Keratinocyte (primary cell): ENCODE data around the gene PARD6G. TPM values are rescaled to one million over a fixed set of nuclear protein-coding genes. Genes with fewer than 3 reads are reported as not detected.

Experiments used
- DNase-seq: peaks from one replicate; pipeline ENCODE4 v3.0.0-alpha.2; 2011; ENCODE audit warnings: low read depth, missing footprints, low spot score
- FAIRE-seq: peaks from 2 replicates; lab custom pipeline; 2011; peaks lifted over from hg19 to GRCh38; lab: Jason Lieb, UNC
- H2AFZ ChIP-seq: 2 replicates; pipeline ENCODE4 v1.6.0; 2012; ENCODE audit warnings: low read length, control low read depth, inconsistent platforms; ENCODE audit not compliant: control insufficient read depth
- H3K27ac ChIP-seq: 2 replicates; pipeline ENCODE4 v1.5.1; 2011; ENCODE audit warnings: low read length; ENCODE audit not compliant: control insufficient read depth, insufficient read depth
- H3K27me3 ChIP-seq: 3 replicates; pipeline ENCODE4 v1.6.0; 2011; ENCODE audit warnings: low read length; ENCODE audit not compliant: control insufficient read depth, insufficient read depth; ENCODE audit errors: extremely low read depth
- H3K36me3 ChIP-seq, 2 experiments: 2 replicates in 1 of 2; 3 replicates in 1 of 2; pipeline ENCODE4 v1.5.1; 2011; ENCODE audit warnings: low read length in 2 of 2, mild to moderate bottlenecking in 1 of 2; ENCODE audit not compliant: control insufficient read depth in 2 of 2, insufficient read depth in 2 of 2; ENCODE audit errors: extremely low read depth in 1 of 2
- H3K4me1 ChIP-seq: 3 replicates; pipeline ENCODE4 v1.5.1; 2011; ENCODE audit warnings: low read length; ENCODE audit not compliant: control insufficient read depth, insufficient read depth; ENCODE audit errors: extremely low read depth
- H3K4me2 ChIP-seq: 3 replicates; pipeline ENCODE4 v1.6.0; 2011; ENCODE audit warnings: low read depth, low read length; ENCODE audit not compliant: control insufficient read depth, insufficient read depth; ENCODE audit errors: extremely low read depth
- H3K4me3 ChIP-seq, 3 experiments: fragments of 200-600 bp in 1 of 3; sonication (generic) in 1 of 3; 2 replicates in 2 of 3; 3 replicates in 1 of 3; pipeline ENCODE4 v1.5.1; 2011 to 2016; ENCODE audit warnings: low read length in 3 of 3, mild to moderate bottlenecking in 3 of 3, control low read depth in 2 of 3, inconsistent platforms in 1 of 3, low read depth in 1 of 3, mixed read lengths in 1 of 3, mixed run types in 1 of 3, moderate library complexity in 1 of 3; ENCODE audit not compliant: control insufficient read depth in 2 of 3, insufficient read depth in 2 of 3; ENCODE audit errors: extremely low read depth in 1 of 3
- H3K79me2 ChIP-seq: 2 replicates; pipeline ENCODE4 v1.6.0; 2012; ENCODE audit warnings: low read length; ENCODE audit not compliant: control insufficient read depth, insufficient read depth
- H3K9ac ChIP-seq: 3 replicates; pipeline ENCODE4 v1.6.0; 2011; ENCODE audit warnings: low read length; ENCODE audit not compliant: control insufficient read depth, insufficient read depth; ENCODE audit errors: extremely low read depth
- H3K9me1 ChIP-seq: 3 replicates; pipeline ENCODE4 v1.6.0; 2011; ENCODE audit warnings: low read length; ENCODE audit not compliant: control insufficient read depth, insufficient read depth; ENCODE audit errors: extremely low read depth
- H3K9me3 ChIP-seq: 2 replicates; pipeline ENCODE4 v1.5.1; 2012; ENCODE audit warnings: low read depth, low read length; ENCODE audit not compliant: control insufficient read depth
- H4K20me1 ChIP-seq: 3 replicates; pipeline ENCODE4 v1.6.0; 2011; ENCODE audit warnings: low read length; ENCODE audit not compliant: control insufficient read depth, insufficient read depth; ENCODE audit errors: extremely low read depth
- EZH2 ChIP-seq: IDR thresholded peaks from one replicate; pipeline ENCODE4 v1.6.1; 2012; ENCODE audit warnings: inconsistent platforms, mild to moderate bottlenecking, low read length, moderate library complexity
- dilution Hi-C: fragments of 300-500 bp; cut with MboI; formaldehyde crosslinking; loops from one replicate; pipeline ENCODE4 v1.7.0; 2020; ENCODE audit warnings: low sequenced_read_pairs; ENCODE audit not compliant: extremely low pct_ligation_motif_present
- polyA plus RNA-seq, 5 experiments: library from polyadenylated mRNA; depleted of rRNA in 3 of 5; stranded (reverse) in 3 of 5; stranded (forward) in 1 of 5; unstranded in 1 of 5; fragments of >200 nt; gene quantifications; 1 replicate in 1 of 5; 2 replicates in 3 of 5; 3 replicates in 1 of 5; pipeline versions ENCODE4 v1.2.1 to v1.2.3, GENCODE V29; 2011 to 2012; ENCODE audit warnings: missing spikeins in 2 of 5, low read depth in 1 of 5, low replicate concordance in 1 of 5
- TF ChIP-seq, protein P1 (sequence below), 3 experiments: IDR thresholded peaks in 1 of 3; conservative IDR thresholded peaks in 1 of 3; optimal IDR thresholded peaks in 1 of 3; 2 replicates in 2 of 3; 3 replicates in 1 of 3; pipeline versions ENCODE3 to v1.5.1; 2011; ENCODE audit warnings: low read length in 3 of 3, mild to moderate bottlenecking in 3 of 3, moderate library complexity in 2 of 3, control low read depth in 1 of 3, inconsistent platforms in 1 of 3; ENCODE audit not compliant: insufficient read depth in 2 of 3; ENCODE audit errors: extremely low read depth in 1 of 3

PARD6G gene
- polyA plus RNA-seq, 1 donor (not counting 4 experiments of a cell fraction or from before 2014, with no cell fraction given): 21.3 TPM

DNA sequence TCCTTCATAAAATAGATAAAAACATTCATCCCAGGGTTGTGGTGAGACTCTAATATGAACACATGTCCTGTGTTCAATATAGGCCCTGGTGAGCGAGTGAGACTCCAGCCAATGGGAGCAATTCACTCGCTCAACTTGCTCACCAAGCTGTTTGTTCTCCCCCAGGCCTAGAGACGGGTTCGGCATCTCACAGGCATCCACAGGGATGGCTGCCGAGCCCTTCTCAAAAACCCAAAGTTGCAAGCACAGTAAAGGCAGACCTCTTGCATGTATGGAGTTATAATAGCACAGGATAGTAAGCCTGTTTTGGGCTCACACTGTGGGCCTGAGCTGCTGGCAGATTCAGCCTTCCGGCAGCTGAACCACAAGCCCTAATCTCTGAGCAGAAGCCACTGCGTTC, 15.7 kb downstream of the PARD6G start:
- H4K20me1 ChIP-seq: peaks cover 36% of the 10 kb centered on the region
- H3K4me1 ChIP-seq: peaks cover 30% of the 10 kb centered on the region
- peaks cover 0 to 8% of the 10 kb centered on the region in 2 experiments for H3K36me3 ChIP-seq
- no peaks in the 10 kb centered on the region for H3K27me3 ChIP-seq
- dilution Hi-C loops: no loop called here
- H3K27ac ChIP-seq: no peak overlapping the region
- TF ChIP-seq EZH2: no peak
- TF ChIP-seq, protein P1, sequence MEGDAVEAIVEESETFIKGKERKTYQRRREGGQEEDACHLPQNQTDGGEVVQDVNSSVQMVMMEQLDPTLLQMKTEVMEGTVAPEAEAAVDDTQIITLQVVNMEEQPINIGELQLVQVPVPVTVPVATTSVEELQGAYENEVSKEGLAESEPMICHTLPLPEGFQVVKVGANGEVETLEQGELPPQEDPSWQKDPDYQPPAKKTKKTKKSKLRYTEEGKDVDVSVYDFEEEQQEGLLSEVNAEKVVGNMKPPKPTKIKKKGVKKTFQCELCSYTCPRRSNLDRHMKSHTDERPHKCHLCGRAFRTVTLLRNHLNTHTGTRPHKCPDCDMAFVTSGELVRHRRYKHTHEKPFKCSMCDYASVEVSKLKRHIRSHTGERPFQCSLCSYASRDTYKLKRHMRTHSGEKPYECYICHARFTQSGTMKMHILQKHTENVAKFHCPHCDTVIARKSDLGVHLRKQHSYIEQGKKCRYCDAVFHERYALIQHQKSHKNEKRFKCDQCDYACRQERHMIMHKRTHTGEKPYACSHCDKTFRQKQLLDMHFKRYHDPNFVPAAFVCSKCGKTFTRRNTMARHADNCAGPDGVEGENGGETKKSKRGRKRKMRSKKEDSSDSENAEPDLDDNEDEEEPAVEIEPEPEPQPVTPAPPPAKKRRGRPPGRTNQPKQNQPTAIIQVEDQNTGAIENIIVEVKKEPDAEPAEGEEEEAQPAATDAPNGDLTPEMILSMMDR (optimal IDR thresholded peaks at IDR 0.05 in 1 of 3, IDR thresholded peaks at IDR 0.05 in 1 of 3, conservative IDR thresholded peaks at IDR 0.05 in 1 of 3; ENCODE audit: extremely low read depth in 1 of 3, insufficient read depth in 2 of 3, low read length in 3 of 3): no peak
- no peak overlapping the region for H2AFZ ChIP-seq
- H3K9me3 ChIP-seq: no peaks in the 10 kb centered on the region
- no peak overlapping the region for H3K9ac ChIP-seq
- H3K4me2 ChIP-seq: no peak overlapping the region
- DNase-seq: no peak
- H3K4me3 ChIP-seq: no peak overlapping the region
- no peak for FAIRE-seq
- H3K9me1 ChIP-seq: peaks cover 6% of the 10 kb centered on the region
- peaks cover 66% of the 10 kb centered on the region for H3K79me2 ChIP-seq

DNA sequence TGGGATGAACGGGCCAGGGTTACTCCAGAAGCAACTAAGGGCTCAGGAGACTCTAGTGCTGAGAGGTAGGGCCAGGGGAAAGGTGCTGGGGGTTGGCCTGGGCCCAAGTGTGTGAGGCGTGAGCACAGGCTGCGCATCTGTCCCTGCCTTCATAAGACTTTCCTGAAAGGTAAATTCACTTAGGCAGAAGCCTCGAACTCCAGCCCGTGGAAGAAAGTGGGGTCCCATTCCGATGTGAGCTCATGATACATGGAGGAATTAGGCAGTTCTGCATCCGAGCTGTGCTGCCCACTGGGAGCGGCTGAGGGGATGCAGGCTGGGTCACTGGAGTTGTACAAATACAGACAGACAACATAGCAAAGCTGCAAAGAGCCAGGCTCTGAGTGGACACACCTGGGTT, 16.2 kb downstream of the PARD6G start:
- no peak overlapping the region for H3K4me3 ChIP-seq
- H3K9me1 ChIP-seq: peaks cover 10% of the 10 kb centered on the region
- no peak overlapping the region for H3K9ac ChIP-seq
- no peaks in the 10 kb centered on the region for H3K9me3 ChIP-seq
- FAIRE-seq (no peak), DNase-seq (no peak)
- H2AFZ ChIP-seq: no peak overlapping the region
- no peak overlapping the region for H3K4me2 ChIP-seq
- no peak for TF ChIP-seq EZH2
- TF ChIP-seq, protein P1 (optimal IDR thresholded peaks at IDR 0.05 in 1 of 3, IDR thresholded peaks at IDR 0.05 in 1 of 3, conservative IDR thresholded peaks at IDR 0.05 in 1 of 3; ENCODE audit: extremely low read depth in 1 of 3, insufficient read depth in 2 of 3, low read length in 3 of 3): no peak
- H3K27me3 ChIP-seq: no peaks in the 10 kb centered on the region
- H3K79me2 ChIP-seq: peaks cover 70% of the 10 kb centered on the region
- peaks cover 36% of the 10 kb centered on the region for H4K20me1 ChIP-seq
- H3K4me1 ChIP-seq: peaks cover 30% of the 10 kb centered on the region
- H3K36me3 ChIP-seq: peaks cover 0 to 8% of the 10 kb centered on the region in 2 experiments
- no peak overlapping the region for H3K27ac ChIP-seq
- dilution Hi-C loops: no loop called here
